Cardiac muscle cell (in vitro differentiated cells and primary cell): ENCODE results near the gene TNS1. TPM values are rescaled to one million over a fixed set of nuclear protein-coding genes. Genes with fewer than 3 reads are reported as not detected.

Experiments
- DNase-seq, 2 donors: peaks; one replicate each; pipeline versions ENCODE4 v3.0.0 to v3.0.0-alpha.2; 2010 to 2017; ENCODE audit warnings: low read depth in 1 of 2, low spot score in 1 of 2
- H3K27ac ChIP-seq: fragments of 200-600 bp; sonication (generic); 2 replicates; pipeline ENCODE4 v1.5.1; 2016
- H3K27me3 ChIP-seq: fragments of 200-600 bp; sonication (generic); 2 replicates; pipeline ENCODE4 v1.6.0; 2016; ENCODE audit warnings: control low read depth
- H3K36me3 ChIP-seq: fragments of 200-600 bp; sonication (generic); 2 replicates; pipeline ENCODE4 v1.5.1; 2016; ENCODE audit warnings: control low read depth
- H3K4me1 ChIP-seq: fragments of 200-600 bp; sonication (generic); 2 replicates; pipeline ENCODE4 v1.8.1; 2017; ENCODE audit warnings: low read depth, mild to moderate bottlenecking, mixed run types
- H3K4me3 ChIP-seq: fragments of 200-600 bp; sonication (generic); 2 replicates; pipeline ENCODE4 v1.5.1; 2016; ENCODE audit warnings: mild to moderate bottlenecking
- H3K9me3 ChIP-seq: fragments of 200-600 bp; sonication (generic); 2 replicates; pipeline ENCODE4 v1.5.1; 2017; ENCODE audit warnings: low read depth, mild to moderate bottlenecking, control low read depth
- polyA plus RNA-seq: library from polyadenylated mRNA; unstranded; fragments of >200 nt; fragmentation: Nextera tagmentation; extraction: Ambion mirVana; gene quantifications from 2 replicates; pipeline ENCODE4 v1.2.1, GENCODE V29; 2016
- total RNA-seq: library from RNA; depleted of rRNA; stranded (reverse); fragments of >200 nt; gene quantifications from 2 replicates; pipeline ENCODE4 v1.2.3, GENCODE V29; 2016
- TF ChIP-seq, protein P1 (sequence below): IDR thresholded peaks from 2 replicates; pipeline ENCODE4 v1.5.1; 2012; ENCODE audit warnings: low read depth, mild to moderate bottlenecking, low read length

Gene TNS1
- total and polyA plus RNA-seq, 2 experiments from 2014 or later, result 16.7 to 44.3 TPM

DNA sequence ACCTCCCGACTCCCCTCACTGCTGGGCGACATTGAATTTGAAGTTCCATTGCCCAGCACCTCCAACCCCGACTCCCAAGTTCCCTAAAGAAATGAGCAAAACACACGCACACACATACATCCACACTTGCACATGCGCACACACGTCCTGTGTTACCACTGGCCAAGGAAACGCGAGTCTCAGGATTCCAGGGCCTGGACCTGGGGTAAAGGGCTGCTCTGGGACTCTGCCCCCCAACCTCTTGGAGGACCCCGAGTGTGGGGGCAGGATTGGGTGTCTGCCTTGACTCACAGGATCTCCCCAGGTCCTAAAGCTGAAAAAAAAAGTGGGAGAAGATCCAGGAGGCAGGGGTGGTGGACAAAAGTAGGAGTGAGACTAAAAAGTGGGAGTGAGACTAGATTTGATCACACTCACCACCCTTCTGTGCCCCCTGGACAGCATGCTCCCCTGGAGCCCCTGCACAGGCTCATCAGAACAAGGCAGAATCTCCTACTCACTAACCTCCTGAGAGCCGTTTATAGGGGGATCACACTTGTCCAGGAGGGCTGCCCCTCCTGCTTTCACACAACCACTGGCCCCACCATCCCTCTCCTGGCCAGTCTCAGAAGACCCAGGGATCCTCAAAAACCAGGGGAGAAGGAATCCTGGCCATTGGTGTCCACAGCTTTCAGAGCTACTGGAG lies 202.2 kb downstream of the TNS1 start:
- no peak for DNase-seq
- Histone ChIP-seq H3K4me3 (no peak overlapping the region), H3K9me3 (no peaks in the 10 kb centered on the region), H3K27ac (no peak overlapping the region), H3K27me3 (no peaks in the 10 kb centered on the region), H3K36me3 (no peaks in the 10 kb centered on the region), H3K4me1 (peaks cover 6% of the 10 kb centered on the region)
- TF ChIP-seq, protein P1, sequence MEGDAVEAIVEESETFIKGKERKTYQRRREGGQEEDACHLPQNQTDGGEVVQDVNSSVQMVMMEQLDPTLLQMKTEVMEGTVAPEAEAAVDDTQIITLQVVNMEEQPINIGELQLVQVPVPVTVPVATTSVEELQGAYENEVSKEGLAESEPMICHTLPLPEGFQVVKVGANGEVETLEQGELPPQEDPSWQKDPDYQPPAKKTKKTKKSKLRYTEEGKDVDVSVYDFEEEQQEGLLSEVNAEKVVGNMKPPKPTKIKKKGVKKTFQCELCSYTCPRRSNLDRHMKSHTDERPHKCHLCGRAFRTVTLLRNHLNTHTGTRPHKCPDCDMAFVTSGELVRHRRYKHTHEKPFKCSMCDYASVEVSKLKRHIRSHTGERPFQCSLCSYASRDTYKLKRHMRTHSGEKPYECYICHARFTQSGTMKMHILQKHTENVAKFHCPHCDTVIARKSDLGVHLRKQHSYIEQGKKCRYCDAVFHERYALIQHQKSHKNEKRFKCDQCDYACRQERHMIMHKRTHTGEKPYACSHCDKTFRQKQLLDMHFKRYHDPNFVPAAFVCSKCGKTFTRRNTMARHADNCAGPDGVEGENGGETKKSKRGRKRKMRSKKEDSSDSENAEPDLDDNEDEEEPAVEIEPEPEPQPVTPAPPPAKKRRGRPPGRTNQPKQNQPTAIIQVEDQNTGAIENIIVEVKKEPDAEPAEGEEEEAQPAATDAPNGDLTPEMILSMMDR, result no peak

DNA sequence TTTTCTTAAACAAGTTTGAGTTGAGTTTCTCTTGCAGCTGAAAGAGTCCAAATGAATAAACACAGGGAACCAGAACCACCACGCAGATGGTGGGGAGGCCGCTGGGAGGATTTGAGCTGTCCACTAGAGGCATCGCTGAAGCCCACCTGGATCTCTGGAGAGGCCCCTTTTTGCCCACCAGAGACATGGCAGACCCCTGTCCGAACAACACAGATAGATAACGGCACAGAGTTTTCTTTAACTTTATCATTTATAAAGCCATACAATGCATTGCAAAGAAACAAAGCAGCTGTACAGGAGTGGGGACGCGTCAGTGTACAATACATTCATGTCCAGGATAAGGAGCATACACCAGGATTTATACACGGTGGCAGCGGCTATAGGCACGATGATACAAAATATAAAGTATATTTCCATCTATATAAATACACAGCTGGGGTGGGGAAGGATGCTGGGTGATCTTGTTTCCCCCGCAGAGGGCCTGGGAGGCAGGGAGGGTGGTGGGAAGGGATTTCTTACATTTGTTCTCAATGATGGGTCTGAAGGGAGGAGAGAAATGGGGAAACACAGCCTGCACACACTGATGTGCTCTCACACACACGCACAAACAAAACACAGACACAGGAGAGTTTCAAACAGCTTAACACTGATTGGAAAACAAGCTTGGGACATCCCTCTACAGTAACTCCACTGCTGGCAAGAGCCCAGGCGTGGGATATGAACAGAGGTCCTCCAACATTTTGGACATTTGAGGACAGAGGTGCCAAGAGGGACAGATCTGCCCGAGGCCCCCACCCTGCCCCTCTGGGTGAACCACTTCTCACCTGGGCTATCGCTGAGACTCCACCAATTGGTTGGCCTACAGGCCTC lies 203.0 kb downstream of the TNS1 start:
- TF ChIP-seq, protein P1, result no peak
- no peaks in the 10 kb centered on the region for H3K36me3 ChIP-seq
- H3K27ac ChIP-seq, result no peak overlapping the region
- no peaks in the 10 kb centered on the region for H3K27me3 ChIP-seq
- H3K9me3 ChIP-seq, result no peaks in the 10 kb centered on the region
- DNase-seq, result no peak
- H3K4me3 ChIP-seq, result no peak overlapping the region
- H3K4me1 ChIP-seq, result peaks cover 1% of the 10 kb centered on the region

DNA sequence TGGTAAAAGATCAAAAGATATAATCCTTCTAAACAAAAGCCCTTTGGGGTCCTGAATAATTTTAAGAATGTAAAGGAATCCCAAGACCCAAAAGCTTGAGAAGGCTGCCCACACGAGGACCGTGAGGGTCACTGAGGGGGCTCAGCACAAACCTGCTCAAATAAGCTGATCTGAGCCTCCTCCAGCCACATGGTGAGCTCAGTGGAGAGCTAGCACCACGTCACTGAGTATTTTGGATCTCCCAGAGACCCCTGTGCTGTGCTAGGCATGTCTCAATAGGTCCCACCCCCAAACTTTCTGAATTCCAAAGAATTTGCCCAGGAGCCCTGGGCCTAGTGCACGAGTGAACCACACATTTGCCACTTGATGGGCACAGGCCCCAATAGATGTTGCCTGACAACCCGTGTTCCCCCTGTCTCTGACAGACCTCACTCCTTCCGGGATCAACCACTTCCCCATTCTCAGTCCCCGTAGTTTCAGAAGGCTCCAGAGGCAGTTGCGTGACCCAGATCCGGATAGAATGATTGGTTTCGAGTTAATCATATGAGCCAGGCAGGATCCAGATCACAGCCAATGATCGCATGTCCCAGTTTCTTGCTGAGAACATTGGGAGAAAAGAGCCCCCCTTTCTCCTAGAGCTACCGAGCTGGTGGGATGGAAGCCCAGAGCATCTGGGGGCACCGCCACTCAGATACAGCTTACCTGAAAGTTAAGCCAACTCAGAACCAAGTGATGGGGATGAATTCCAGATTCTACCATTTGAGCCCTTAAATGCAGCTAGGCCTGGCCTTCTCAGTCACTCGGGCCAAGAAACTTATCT lies 203.8 kb downstream of the TNS1 start:
- no peaks in the 10 kb centered on the region for H3K27me3 ChIP-seq
- H3K9me3 ChIP-seq, result no peaks in the 10 kb centered on the region
- no peak overlapping the region for H3K4me3 ChIP-seq
- DNase-seq, result no peak
- H3K36me3 ChIP-seq, result no peaks in the 10 kb centered on the region
- no peaks in the 10 kb centered on the region for H3K4me1 ChIP-seq
- H3K27ac ChIP-seq, result no peak overlapping the region
- TF ChIP-seq, protein P1, result no peak

DNA sequence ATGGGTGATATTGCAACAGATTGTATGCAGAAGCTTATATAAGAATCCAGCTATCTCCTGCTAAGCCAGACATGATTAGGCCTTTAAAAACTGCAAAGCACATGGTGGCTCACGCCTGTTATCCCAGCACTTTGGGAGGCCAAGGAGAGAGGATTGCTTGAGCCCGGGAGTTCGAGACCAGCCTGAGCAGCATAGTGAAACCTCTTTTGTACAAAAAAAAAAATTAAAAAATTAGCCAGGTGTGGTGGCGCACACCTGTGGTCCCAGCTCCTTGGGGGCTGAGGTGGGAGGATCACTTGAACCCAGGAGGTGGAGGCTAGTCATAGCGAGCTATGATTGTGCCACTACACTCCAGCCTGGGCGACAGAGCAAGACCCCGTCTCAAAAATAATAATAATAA lies 204.6 kb downstream of the TNS1 start:
- H3K36me3 ChIP-seq, result no peaks in the 10 kb centered on the region
- H3K9me3 ChIP-seq, result no peaks in the 10 kb centered on the region
- H3K27ac ChIP-seq, result no peak overlapping the region
- DNase-seq, result no peak
- TF ChIP-seq, protein P1, result no peak
- no peak overlapping the region for H3K4me3 ChIP-seq
- no peaks in the 10 kb centered on the region for H3K4me1 ChIP-seq
- no peaks in the 10 kb centered on the region for H3K27me3 ChIP-seq

DNA sequence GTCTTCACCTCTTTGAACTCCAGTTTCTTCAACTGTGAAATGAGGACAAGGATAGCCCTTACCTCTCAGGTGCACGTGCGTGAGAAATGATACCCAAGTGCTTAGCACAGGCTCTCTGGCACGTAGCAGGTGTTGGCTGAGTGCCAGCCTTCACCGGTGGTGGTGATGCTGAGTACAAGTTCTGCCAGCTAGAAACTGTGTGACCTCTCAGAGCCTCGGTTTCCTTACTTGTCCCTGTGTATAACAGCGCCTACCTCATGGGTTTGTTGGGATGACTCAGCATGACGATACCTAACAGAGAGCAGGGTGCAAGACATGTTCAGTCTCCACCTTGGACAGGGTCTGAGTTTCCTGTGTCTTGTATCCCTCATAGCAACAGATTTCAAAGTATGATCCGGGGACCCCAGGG lies 205.1 kb downstream of the TNS1 start:
- TF ChIP-seq, protein P1, result no peak
- Histone ChIP-seq H3K4me3 (no peak overlapping the region), H3K36me3 (no peaks in the 10 kb centered on the region), H3K27ac (no peak overlapping the region), H3K9me3 (no peaks in the 10 kb centered on the region), H3K27me3 (no peaks in the 10 kb centered on the region), H3K4me1 (no peaks in the 10 kb centered on the region)
- DNase-seq, result no peak
